OCI-M2 (cell line): ENCODE results near the gene CTSD.

Source experiments
- DNase-seq: peaks from one replicate; lab custom pipeline; 2025; ENCODE audit not compliant: unreplicated experiment; lab: John Stamatoyannopoulos, UW

CTSD gene

GRCh38 chr11:1756791-1757771 is 6.6 kb downstream of the CTSD start:
- no peak for DNase-seq

- DNase-seq = no peak
Measured at GRCh38 chr11:1755692-1756561, 7.8 kb downstream of the CTSD start.

GRCh38 chr11:1755344-1755691 is 8.4 kb downstream of the CTSD start:
- DNase-seq = no peak

GRCh38 chr11:1754376-1755150 is 9.2 kb downstream of the CTSD start:
- DNase-seq = no peak

- DNase-seq = no peak
Measured at GRCh38 chr11:1753929-1754305, 9.8 kb downstream of the CTSD start.

- no peak for DNase-seq
Measured at GRCh38 chr11:1753229-1753928, 10.3 kb downstream of the CTSD start.

- no peak for DNase-seq
Measured at GRCh38 chr11:1752907-1753228, 10.9 kb downstream of the CTSD start.

GRCh38 chr11:1751999-1752906 is 11.5 kb downstream of the CTSD start:
- DNase-seq = no peak

- no peak for DNase-seq
Measured at GRCh38 chr11:1751531-1751921, 12.2 kb downstream of the CTSD start.

GRCh38 chr11:1750840-1751530 is 12.7 kb downstream of the CTSD start:
- DNase-seq = no peak

GRCh38 chr11:1750481-1750839 is 13.3 kb downstream of the CTSD start, which contains the start of gene IFITM10:
TSS of gene IFITM10 (minus strand) at chr11:1750595. CDS start at chr11:1750442, 153 bp downstream.
- no peak for DNase-seq

- no peak for DNase-seq
Measured at GRCh38 chr11:1749395-1750351, 14.1 kb downstream of the CTSD start.

- DNase-seq = no peak
Measured at GRCh38 chr11:1748636-1749394, 14.9 kb downstream of the CTSD start.

- DNase-seq = no peak
Measured at GRCh38 chr11:1747753-1748635, 15.7 kb downstream of the CTSD start.

GRCh38 chr11:1746956-1747752 is 16.6 kb downstream of the CTSD start:
- DNase-seq = no peak
